Ascending aorta (tissue), 2 donors: ENCODE data around the gene OLFML2B. TPM values are rescaled to one million over a fixed set of nuclear protein-coding genes. Genes with fewer than 3 reads are reported as not detected.

Experiments
- DNase-seq, 2 donors: peaks; one replicate each; pipeline ENCODE4 v3.0.0-alpha.2; 2019; ENCODE audit warnings: low spot score in 2 of 2
- H3K27ac ChIP-seq, 2 donors: fragments of 200-600 bp; sonication (generic); one replicate each; pipeline ENCODE4 v1.5.1; 2016 to 2017; ENCODE audit warnings: mild to moderate bottlenecking in 1 of 2
- H3K27me3 ChIP-seq: fragments of 200-600 bp; sonication (generic); one replicate; pipeline ENCODE4 v1.5.1; 2017
- H3K36me3 ChIP-seq, 2 donors: fragments of 200-600 bp; sonication (generic); one replicate each; pipeline ENCODE4 v1.5.1; 2016
- H3K4me1 ChIP-seq, 2 donors: fragments of 200-600 bp; sonication (generic); one replicate each; pipeline ENCODE4 v1.5.1; 2016 to 2017; ENCODE audit warnings: mild to moderate bottlenecking in 1 of 2
- H3K4me3 ChIP-seq, 2 donors: fragments of 200-600 bp; sonication (generic); one replicate each; pipeline ENCODE4 v1.5.1; 2016 to 2017; ENCODE audit warnings: mild to moderate bottlenecking in 1 of 2
- H3K9me3 ChIP-seq, 2 donors: fragments of 200-600 bp; sonication (generic); one replicate each; pipeline ENCODE4 v1.5.1; 2016
- CTCF ChIP-seq, 3 experiments: fragments of 200-600 bp in 2 of 3; fragments of 450-650 bp in 1 of 3; sonication (generic) in 2 of 3; IDR thresholded peaks; one replicate each; pipeline ENCODE4 v1.5.1; 2016 to 2019; ENCODE audit warnings: antibody characterized with exemption in 3 of 3, mild to moderate bottlenecking in 1 of 3, moderate library complexity in 1 of 3
- intact Hi-C: fragments of 100-400 bp; cut with DNase I; formaldehyde crosslinking; loops from one replicate; pipeline ENCODE4 v1.15.1; 2023
- total RNA-seq: library from RNA; depleted of rRNA; stranded (reverse); fragments of >200 nt; gene quantifications from one replicate; pipeline ENCODE4 v1.1.0, GENCODE V29; 2016

The OLFML2B gene
- total RNA-seq, 1 donor from 2014 or later = 79.7 TPM

DNA sequence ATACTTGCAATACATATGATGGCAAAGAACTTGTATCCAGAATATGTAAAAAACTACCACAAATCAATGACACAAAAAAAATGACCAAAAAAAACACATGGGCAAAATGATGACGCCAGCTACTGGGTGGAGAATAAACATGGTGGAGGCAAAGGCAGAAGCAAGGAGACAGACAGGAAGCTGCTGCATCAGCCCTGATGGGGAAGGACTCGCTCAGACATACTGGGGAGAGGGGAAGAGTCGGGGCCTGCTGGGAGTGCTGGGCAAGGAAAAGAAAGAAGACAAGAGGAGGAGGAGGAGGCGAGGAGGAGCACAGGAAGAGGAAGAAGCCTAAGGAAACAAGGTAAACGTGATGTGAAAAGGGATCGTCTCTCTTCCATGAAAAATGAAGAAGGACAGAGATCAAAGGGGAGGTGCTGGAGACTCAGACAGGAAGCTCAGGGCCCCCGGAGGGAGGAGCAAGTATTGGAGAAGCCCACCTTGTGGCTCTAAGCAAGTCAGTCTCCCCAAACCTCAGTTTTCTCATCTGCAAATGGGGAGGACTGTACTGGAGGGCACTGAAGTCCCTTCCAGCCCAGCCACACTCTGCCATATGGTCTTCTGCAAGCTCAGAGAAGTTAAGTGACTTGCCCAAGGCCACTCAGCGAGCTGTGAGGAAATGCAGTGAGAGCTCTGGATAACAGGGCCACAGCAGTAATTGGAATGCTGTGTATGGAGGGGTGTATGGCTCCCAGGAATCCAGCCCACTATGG lies 24.2 kb downstream of the OLFML2B start:
- Histone ChIP-seq H3K27me3 (no peaks in the 10 kb centered on the region), H3K27ac (no peak overlapping the region), H3K4me1 (no peaks in the 10 kb centered on the region), H3K4me3 (no peak overlapping the region), H3K36me3 (peaks cover 31 to 39% of the 10 kb centered on the region in 2 donors), H3K9me3 (no peaks in the 10 kb centered on the region)
- TF ChIP-seq CTCF (IDR thresholded peaks at IDR 0.05) = no peak
- no peak for DNase-seq
- intact Hi-C loops = no loop called here

- no peak overlapping the region for H3K27ac ChIP-seq
- no peak for DNase-seq
- H3K36me3 ChIP-seq = peaks cover 31 to 39% of the 10 kb centered on the region in 2 donors
- intact Hi-C loops = no loop called here
- H3K4me1 ChIP-seq = no peaks in the 10 kb centered on the region
- H3K4me3 ChIP-seq = no peak overlapping the region
- TF ChIP-seq CTCF (IDR thresholded peaks at IDR 0.05) = no peak
- H3K27me3 ChIP-seq = no peaks in the 10 kb centered on the region
- no peaks in the 10 kb centered on the region for H3K9me3 ChIP-seq
These were observed 24.9 kb downstream of the OLFML2B start for GRCh38 chr1:161998811-161999210.

DNA sequence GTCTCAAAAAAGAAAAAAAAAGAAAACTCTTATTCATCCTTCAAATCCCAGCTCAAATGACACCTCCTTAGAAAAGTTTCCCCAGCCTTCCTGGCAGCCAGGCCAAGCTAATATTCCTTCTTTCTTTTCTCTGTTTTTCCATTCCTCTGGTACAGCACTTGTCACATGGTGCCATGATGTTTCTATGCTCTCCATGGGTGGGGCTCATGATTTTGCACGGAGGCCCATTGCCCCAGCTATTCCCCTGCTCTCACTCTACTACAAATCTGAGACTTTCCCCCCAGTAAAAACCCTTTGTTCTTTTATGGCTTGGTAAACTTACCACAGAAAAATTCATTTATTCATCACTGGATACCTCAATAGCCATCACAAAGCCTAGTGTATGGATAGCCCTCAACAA lies 26.5 kb downstream of the OLFML2B start:
- Histone ChIP-seq H3K4me3 (no peak overlapping the region), H3K4me1 (no peaks in the 10 kb centered on the region), H3K9me3 (no peaks in the 10 kb centered on the region), H3K27ac (no peak overlapping the region), H3K27me3 (no peaks in the 10 kb centered on the region), H3K36me3 (peaks cover 34 to 47% of the 10 kb centered on the region in 2 donors)
- DNase-seq = no peak
- no peak for TF ChIP-seq CTCF (IDR thresholded peaks at IDR 0.05)
- intact Hi-C loops = no loop called here

DNA sequence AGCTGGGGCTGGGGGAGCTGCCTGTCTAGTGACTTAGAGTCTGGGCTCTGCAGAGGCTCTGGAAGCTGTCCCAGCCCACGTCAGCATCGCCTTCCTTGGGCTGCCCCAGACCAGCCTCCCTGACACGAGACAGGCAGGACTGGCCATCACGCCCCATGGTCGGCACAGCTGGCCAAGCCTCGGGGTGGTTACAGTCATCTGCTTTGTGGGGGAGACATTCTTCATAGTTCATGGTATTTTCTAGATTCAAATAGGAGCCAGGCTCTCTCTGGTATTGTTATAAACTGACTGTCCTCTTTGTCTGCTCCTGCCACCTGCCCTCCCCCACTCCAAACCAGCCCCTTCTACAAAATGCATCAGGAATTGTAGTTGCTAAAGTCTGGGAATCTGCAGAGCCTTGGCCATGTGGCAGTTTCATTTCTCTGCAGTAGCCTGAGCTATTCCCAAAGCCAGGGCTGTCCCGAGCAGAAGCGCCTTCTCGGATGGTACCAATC lies 29.4 kb downstream of the OLFML2B start:
- Histone ChIP-seq H3K27ac (peak overlapping the region in 1 of 2 donors; percentile 24), H3K27me3 (no peaks in the 10 kb centered on the region), H3K4me1 (no peaks in the 10 kb centered on the region), H3K36me3 (peaks cover 29 to 41% of the 10 kb centered on the region in 2 donors), H3K9me3 (peaks cover 0 to 3% of the 10 kb centered on the region in 2 donors), H3K4me3 (no peak overlapping the region)
- intact Hi-C loops = no loop called here
- DNase-seq = no peak
- no peak for TF ChIP-seq CTCF (IDR thresholded peaks at IDR 0.05)

DNA sequence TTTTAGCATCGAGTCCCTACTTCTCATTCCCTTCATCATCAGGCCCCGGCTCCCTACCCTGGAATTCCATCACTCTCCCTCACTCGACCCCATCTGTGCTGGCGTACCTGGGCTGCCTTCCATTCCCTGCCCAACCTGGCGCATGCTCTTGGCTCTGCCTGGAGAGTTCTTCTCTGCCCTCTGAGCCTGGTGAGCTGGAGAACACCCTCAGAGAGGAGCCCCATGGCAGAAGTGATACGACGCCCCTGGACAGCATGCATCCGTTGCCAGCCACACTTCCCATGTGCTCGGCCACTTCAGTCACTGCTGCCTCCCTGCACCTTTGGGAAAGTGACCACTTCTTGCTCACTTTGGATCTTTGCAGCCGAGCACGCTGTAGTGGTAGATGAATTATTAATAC lies 30.1 kb downstream of the OLFML2B start:
- H3K9me3 ChIP-seq = peaks cover 0 to 3% of the 10 kb centered on the region in 2 donors
- H3K4me1 ChIP-seq = no peaks in the 10 kb centered on the region
- peaks cover 26 to 37% of the 10 kb centered on the region in 2 donors for H3K36me3 ChIP-seq
- no peaks in the 10 kb centered on the region for H3K27me3 ChIP-seq
- intact Hi-C loops = no loop called here
- DNase-seq = no peak
- no peak overlapping the region for H3K27ac ChIP-seq
- no peak for TF ChIP-seq CTCF (IDR thresholded peaks at IDR 0.05)
- no peak overlapping the region for H3K4me3 ChIP-seq
